Activated T-cell treated with anti-CD3 and anti-CD28 coated beads, Interleukin-2, amount 50 U/mL, for 1 hour (primary cell): Measurements from ENCODE around the gene CCDC9B.
A peak's percentile ranks its signal among the peaks of the same experiment; 100 is the strongest.

Source experiments
- DNase-seq: peaks from one replicate; pipeline ENCODE4 v3.0.0-alpha.2; 2020

CCDC9B gene

DNA sequence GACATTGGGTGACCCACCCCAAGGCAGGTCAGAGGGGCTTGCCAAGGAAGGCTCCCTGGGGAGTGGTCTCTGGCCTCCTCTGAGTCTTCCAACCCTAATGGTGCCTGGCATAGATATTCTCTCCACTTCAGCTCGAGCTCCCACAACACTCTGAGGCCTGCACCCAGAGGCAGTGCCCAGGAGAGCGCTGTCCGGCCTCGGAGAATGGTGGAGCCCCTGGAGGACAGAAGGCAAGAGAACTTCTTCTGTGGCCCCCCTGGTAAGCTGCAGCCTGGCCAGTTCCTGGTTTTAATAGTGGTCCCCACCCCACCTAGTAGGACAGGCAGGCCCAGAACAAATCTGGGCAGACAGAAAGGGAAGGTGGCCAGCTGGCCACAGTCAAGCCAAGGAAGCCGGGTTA, 24.3 kb upstream of the CCDC9B start:
- no peak for DNase-seq

DNA sequence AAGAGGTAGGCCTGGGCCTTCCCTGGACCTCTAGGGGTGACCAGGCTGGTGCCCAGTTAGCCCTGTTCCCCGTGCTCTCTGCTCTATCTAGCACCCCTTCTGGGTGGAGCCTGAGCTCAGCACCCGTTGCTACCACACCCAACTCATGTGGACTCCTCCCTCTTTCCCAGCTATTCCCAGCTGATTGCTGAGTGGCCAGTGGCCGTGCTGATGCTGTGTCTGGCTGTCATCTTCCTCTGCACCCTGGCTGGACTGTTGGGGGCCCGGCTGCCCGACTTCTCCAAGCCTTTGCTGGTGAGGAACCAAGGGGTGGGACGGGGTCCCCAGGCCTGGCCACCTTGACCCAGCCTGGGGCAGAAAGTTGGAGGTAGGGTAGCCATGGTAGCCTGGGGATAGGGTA, 23.5 kb upstream of the CCDC9B start:
- no peak for DNase-seq

DNA sequence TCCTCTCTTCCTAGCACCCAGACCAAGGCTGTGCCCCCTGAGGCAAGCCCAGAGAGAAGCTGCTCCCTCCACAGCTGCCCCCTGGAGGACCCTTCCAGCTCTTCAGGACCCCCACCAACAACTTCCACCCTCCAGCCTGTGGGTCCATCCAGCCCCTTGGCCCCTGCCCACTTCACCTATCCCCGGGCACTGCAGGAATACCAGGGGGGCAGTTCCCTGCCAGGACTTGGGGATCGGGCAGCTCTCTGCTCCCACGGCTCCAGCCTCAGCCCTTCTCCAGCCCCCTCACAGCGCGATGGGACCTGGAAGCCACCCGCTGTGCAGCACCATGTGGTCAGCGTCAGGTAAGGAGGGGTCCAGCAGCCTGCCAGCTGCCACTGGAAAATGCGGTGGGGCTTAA, 22.9 kb upstream of the CCDC9B start:
- no peak for DNase-seq

DNA sequence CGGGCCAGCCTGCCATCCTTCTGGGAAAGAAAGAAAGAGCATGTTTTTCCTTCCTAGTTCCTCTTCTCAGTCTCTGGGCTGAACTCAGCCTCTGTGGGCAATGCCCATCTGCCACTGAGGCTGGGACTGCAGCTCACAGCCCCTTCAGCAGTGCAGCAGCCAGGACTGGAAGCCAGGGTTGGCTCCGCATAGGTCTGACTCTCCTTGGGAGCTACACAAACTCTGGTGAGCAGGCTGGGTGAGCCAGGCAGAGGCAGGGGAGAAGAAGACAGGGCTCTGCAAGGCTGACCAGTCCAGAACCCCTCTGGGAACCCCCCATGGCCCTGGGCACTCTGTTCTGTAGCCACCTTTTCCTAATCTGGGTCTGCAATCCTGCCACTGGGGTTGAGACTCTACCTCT, 20.9 kb upstream of the CCDC9B start:
- no peak for DNase-seq

DNA sequence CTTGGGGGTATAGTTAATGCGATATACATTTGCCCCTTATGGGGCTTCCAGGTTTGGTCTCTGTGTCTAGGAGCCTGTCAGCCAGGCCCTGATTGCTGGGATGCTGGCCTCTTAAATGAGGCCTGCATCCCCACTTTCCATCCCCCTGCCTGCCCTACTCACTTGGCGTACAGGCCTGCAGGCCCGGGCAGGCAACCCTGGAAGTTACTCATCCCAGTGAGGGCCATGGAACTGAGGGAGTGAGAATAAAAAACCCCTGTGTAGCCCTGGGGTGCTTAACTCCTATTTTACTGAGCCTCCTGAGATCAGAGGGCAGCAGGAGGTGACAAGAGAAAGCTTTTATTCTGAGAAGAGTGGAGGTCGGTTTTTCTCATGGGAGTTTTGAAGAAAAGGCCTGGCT, 19.3 kb upstream of the CCDC9B start:
- no peak for DNase-seq

DNA sequence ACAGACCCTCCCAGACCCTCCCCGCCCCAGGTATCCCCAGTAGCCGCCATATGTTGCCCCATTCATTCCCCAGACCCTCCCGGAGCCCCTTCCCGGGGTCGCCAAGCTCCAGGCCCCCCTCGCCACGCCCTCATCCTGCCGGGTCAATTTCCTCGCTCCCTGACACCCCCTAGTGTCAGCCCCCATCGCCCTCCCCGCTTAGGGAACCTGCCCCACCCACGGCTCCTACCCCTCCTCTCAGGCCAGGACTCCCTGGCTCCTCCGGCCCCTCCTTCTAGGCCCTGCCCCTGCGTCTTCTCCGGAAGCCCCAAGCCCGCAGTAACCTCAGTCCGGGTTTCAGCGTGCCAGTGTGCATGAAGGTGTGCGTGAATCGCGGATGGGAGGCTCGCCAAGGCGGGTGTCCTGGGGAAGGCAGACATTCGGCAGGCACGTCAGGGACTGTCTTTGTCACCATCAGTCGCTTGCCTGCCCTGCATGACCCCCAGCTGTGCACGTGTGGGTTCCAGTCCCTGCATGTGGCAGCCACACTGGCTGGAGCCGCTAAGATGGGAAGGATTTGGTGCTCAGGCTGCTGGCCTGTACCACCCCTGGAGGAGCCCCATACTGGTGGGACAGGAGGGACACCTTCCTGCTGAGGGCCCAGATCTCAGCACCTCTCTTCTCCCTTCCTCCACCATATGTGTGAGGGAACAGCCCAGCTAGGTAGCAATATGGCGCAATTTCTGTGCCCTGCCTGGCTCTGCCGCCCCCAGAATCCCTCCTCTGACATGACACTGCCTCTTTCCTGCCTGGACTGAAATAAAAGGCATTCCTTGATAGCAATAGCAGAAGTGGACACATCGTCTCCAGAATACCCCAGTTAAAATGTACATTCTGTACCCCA, 18.0 kb upstream of the CCDC9B start:
- no peak for DNase-seq

DNA sequence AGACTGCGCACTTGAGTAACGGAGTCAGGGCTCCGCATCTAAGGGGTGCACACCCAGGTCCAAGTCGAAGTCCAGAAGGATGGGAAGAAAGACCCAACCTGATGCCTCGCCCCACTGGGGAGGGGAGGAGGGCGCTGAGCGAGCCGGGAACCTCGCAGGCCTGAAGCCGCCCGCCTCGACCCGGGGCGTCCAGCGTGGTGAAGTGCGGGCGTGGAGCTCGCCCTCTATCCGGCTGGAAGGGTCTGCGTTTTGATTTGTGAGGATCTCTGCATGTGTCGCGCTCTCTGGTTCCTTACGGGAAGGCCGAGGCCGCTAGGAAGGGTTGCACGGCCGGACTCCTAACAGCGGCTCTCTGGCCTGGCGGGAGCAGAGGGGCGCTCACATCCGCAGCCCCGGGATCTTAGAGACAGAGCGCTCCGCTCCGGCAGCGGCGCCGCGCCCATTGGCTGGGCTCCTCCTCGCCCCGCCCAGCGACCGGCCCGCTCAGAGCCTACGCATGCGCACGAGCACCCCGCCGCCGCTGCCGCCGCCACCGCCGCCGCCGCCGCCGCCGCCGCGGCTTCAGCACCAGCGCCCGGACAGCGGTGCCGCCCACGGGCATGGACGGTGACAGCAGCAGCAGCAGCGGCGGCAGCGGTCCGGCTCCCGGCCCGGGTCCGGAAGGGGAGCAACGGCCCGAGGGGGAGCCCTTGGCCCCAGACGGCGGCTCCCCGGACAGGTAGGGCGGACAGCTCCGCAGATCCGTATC, 17.2 kb upstream of the CCDC9B start, which contains the start of gene DISP2:
Gene DISP2 (plus strand): TSS at position 497 of the 748 bp plus-strand sequence. CDS start 103 bp downstream, at position 600.
- DNase-seq, result peak; percentile 89

DNA sequence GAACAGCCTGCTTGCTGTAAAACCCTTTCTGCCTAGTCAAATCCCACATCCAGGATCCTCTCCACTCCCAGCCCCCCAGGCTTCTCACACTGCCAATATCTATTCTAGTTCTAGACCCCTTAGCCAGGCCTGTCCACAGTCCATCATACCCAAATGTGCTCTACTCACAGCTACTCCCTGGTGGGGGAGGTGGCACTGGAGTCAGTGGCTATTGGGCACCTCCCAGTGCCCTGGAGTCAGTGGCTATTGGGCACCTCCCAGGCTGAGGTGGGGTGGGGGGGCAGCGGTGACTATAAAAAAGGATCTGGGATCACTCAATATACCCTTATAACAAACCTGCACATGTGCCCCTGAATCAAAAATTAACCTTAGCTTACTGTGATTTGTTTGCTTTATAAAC, 16.5 kb upstream of the CCDC9B start:
- DNase-seq, result no peak

DNA sequence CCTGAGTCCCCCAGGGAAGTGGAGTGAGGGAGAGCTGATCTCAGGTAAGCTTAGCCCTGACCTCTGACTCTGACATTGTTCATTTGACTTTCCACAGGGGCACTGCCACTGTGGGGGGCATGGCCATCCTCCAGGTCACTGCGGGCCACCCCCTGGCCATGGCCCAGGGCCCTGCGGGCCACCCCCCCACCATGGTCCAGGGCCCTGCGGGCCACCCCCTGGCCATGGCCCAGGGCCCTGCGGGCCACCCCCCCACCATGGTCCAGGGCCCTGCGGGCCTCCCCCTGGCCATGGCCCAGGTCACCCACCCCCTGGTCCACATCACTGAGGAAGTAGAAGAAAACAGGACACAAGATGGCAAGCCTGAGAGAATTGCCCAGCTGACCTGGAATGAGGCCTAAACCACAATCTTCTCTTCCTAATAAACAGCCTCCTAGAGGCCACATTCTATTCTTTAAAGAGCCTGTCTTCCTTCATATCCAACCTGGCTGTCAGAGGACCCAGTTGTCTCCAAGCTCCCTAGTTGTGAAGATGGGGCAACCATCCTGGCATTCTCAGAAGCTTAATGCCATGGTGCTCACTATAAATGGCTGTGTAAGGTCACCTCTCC, 15.3 kb upstream of the CCDC9B start:
- DNase-seq, result no peak

DNA sequence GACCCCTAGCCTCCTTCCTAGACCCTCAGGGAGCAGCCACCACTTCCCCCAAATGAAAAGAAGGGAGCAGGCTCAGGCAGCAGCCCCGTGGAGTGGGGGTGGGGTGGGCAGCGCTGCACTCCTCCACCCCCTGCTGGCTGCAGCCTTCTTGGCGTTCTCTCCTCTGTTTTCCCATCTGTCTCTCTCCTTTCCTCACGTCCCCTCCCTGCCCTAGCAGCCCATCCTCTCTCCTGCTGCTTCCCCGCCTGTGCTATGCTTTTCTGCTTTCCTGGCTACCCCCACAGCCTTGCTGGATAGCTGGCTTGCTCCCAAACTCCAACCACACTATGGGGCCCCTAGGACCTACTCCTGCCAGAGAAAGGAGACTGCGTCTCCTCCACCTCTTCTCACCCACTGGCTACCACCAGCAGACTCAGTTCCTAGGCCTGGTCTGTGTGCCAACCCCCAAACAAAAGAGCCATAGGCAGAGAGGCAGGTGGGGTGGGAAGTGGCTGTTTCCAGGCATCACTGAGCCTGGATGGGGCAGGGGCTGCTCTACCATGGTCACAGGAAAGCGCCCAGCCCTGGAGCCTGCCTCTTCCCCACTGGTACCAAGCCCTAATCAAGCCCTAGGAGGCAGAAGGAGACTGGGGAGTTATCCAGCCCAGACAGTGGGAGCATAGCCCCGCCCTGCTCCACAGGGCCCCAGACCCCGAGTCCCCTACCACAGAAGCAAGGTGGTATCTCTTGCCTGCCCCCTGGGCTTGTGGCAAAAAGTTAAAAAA, 13.9 kb upstream of the CCDC9B start:
- no peak for DNase-seq

DNA sequence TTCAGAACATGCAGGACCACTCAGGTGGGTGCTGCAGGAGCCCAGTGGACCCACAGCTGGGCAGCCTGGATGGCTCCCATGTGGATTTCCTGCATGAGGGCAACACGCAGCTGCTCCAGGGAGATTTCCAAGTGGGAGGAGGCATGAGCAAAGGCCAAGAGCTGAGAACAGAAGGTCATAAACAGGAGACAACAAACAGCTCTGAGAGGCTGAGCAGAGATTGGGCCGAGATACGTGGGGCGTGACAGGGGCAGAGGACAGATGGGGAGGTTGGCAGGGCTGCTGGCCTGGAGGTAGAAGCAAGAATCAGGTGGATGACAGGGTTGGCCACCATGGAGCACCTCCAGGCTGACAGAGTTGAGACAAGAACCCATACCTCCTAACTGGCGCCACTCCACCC, 13.0 kb upstream of the CCDC9B start:
- no peak for DNase-seq

DNA sequence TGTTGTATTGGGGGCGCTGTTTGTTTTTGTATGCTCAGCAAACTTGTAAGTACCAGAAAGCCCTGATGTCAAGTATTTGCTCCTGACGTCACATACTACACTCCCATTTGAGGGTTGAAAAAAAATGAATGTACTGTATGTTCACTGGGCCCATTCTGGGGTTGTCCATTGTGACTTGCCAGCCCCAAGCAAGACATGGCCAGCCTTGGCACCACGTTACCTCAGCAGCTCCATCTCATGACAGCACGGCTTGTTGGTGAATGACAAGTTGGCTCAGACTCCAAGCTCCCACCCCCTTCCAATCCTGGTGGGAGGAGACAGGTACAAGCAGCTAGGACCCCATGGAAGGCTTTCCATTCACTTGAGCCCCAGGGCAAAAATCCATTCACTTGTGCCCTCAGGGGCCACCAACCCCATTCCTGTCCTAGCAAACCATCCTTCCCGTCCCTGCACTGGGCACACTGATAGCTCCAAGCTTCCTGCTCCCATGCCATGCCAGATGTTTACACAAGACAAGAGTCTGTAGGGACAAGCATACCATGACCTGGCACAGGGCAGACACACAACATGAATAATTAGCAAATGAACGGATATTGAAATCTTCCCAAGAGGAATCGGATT, 11.7 kb upstream of the CCDC9B start:
- no peak for DNase-seq

DNA sequence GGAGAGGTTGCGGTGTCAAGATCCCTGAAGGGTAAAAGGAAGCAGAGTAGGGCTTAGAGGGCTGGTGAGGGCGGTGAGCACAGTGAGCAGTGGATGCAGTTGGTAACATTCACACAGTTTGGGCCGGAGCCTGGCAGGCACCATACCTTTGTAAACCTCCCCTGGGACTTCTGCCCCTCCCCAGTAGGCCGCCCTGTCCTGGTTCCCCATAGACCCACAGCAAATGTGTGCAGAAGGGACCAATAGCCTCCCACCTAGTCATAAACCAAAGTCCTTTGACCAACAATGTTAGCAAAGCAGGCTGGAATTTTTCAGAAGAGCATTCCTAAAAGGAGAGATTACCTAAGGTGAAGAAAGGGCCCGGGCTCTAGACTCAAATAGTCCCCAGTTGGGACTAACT, 8.4 kb upstream of the CCDC9B start:
- DNase-seq, result no peak

DNA sequence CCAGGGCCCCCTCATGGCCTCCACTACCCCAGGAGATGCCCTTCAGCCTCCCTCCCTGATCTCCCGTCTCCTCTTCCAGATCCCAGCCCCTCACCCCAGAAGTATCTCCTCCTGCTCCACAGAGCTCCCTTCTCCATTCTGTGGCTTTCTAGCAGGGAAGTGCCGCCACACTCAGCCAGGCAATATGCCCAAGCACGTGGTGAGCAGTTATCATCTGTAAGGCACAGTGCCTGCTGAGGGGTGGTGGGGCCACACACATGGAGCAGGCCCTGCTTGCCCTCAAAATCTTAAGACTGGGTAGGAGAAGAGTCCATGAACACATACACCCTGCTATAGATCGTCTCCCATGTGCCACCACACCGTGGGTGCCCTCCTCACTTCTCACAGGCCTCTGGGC, 7.7 kb upstream of the CCDC9B start:
- DNase-seq, result no peak

DNA sequence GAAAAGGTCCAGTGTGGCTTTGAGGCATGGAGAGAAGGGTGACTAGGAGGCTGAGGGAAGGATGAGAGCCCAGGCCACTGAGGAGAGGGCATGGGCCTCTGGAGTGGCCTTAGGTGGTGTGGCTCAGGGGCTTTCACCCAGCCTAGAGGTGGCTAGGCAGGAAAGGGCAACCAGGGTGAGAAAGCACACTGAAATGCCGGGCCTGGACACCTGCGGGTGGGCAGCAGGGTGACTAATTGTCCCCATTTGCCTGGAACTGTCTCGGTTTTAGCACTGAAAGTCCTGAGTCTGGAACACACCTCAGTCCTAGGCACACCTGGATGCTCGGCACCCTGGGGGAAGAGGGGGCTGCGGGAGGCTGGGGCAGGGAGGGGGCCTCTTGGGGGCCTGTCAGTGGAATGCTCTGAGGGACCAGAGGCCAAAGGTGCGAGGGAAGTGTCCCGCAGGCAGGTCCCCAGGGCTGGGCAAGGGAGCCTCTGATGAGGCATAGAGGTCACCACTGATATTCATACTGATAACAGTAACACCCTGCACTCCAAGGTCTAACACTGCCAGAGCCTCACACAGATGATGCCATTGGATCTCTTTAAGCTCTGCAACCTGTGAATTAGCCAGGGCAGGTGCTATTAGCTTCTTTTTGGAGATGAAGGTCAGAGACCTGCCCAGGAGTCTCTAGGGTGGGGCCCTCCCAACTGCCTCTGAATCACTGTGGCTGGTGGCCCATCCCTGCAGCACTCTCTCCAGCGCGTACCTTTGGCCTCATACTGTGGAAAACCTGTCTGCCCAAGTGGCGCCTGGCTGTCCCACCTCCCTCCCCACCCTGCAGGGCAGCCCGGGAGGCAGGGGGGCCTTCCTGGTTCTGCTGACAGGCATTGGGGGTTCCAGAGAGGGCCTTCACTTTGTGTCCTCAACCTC, 7.1 kb upstream of the CCDC9B start:
- no peak for DNase-seq

DNA sequence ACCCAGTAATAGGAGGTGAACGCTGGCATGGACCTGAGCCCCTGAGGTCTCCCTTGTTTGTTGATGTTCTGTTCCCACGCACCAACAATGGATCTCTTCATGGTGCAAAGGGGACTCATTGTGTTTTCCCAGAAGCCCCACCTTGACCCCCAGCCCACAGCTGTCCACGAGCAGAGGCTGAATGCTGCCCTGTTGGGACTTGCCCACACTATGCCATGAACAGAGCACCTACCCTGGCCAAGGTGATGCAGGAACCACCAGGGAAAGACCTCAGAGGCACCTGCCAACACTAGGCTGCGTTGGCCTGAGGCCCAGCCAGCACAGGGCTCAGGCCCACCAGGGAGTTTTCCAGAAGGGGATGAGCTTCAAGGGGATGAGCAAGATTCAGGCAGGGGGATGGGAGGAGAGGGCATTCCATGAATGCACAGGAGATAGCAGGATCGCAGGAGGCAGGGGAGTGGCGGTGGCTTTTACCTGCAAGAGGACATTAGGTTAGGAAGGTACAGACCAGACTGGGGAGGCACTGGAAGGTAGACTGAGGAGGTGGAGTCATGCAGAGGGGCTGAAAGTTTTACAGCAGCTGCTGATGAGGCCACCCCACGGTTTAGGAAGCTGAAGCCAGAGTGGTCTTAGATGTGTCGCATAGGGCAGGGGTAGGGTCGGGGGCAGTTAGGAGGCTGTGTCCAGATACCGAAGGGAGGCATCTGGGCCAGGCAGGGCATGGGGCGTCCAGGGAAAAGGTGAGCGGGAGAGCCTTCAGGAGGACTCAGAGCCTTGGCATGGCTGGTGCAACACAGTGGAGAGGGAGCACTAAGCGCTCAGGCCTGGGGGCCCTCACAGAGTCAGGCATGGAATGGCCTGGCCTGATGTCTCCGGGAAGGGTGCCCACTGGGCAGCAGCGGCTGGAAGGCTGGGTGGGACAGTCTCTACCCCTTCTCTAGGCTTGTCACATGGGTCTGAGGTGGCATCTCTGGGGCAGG, 6.1 kb upstream of the CCDC9B start:
- DNase-seq, result no peak

DNA sequence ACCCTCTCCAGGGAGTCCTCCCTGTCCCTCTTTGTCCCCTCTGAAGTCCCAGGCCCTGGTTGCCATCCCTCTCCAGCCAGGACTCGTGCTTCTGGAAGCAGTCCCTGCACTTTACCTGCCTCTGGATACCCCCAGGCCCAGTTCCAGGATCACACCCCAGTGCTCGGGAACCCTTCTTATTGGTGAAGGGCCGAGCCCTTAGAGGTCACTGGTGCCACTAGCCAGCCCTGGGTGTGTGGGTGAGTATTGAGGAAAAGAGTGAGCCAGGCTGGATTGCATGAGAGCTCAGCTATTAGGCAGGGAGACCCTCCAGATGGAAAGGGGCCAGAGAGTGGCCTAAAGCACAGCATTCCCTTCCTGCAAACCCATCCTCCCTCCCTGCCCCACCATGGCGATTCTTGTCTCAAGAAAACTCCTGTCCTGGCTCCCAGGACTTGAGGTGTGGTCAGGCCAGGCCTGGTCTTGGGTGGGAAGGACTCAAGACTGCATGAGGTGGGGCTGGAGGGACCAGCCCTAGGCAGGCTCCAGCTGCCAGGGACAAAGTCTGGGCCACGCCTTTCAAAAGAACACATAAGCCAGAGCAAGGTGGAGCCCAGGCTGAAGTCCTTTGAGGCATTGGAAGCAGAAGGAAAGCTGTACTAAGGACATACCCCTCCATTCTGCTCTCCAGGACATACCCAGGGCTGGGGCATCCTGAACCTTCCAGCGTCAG, 5.3 kb upstream of the CCDC9B start:
- no peak for DNase-seq

DNA sequence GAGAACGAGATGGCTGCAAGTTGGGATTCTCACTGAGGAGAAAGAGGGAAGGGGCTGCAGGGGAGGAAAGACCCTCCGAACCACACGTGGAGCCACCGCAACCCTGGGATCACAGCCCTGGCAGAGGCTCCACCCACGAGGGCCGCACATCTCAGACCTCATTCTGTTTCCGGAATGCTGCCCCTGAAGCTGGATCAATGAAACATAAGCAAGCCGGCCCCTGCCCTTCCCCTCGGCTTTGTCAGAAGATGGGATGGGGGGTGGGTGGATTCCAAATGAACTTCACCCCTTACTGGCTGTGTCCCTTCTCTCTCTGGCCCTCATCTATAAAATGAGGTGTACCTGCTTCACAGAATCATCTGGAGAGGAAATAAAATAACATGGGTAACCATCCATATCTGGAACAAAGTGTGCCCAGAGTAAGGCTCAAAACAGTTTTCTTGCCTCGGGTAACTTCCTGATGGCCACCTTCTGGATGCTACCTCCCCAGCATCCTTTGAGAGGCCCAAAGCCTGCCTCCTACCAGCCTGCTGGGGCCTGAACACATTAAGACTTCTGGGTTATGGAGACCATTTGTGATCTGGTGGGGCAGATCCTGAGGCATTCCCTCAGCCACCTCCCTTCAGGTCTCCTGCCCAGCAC, 4.6 kb upstream of the CCDC9B start:
- DNase-seq, result no peak

DNA sequence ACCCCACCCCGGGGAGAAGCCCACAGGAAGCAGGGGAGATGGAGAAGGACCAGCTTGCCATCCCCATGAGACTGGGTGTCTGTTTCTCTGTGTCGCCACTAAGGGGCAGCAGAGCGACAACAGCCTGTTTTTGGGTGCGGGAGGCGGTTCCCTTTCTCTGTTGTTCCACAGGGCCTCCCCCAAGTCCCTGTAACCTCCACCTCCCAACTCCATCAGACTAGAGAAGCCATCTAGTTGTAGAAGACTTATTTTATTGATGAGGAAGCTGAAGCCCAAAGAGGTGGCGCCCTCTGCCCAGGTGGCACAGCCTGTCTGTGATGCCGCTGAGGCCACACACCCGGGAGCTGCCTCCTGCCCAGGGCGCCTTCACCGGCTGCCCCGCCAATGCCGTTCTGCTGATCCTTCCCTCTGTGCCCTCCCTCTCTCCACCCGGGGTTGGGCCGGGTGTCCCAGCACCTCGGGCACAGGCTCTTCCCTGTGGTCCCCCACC, 3.9 kb upstream of the CCDC9B start:
- DNase-seq, result peak; percentile 73
